VCaP (cell line): ENCODE data around the gene ADAM8.

ENCODE experiments used
- H3K27ac ChIP-seq: fragments of 450-650 bp; 2 replicates; pipeline ENCODE4 v1.5.1; 2017
- CTCF ChIP-seq: fragments of 450-650 bp; conservative IDR thresholded peaks from 2 replicates; pipeline ENCODE4 v1.5.1; 2017; ENCODE audit warnings: mild to moderate bottlenecking, moderate library complexity

Gene ADAM8

GRCh38 chr10:133264461-133264860, 12.2 kb downstream of the ADAM8 start:
- TF ChIP-seq CTCF = no peak
- H3K27ac ChIP-seq = no peak overlapping the region

- no peak overlapping the region for H3K27ac ChIP-seq
- no peak for TF ChIP-seq CTCF
Observed at GRCh38 chr10:133263674-133264073, 13.0 kb downstream of the ADAM8 start.

- H3K27ac ChIP-seq = no peak overlapping the region
- no peak for TF ChIP-seq CTCF
Observed at GRCh38 chr10:133262696-133263095, 14.0 kb downstream of the ADAM8 start.

- peak overlapping the region; percentile 81 for H3K27ac ChIP-seq
- TF ChIP-seq CTCF = no peak
Observed at GRCh38 chr10:133261726-133262325, 14.8 kb downstream of the ADAM8 start.

GRCh38 chr10:133260895-133261725, 15.6 kb downstream of the ADAM8 start:
- H3K27ac ChIP-seq = peak overlapping the region; percentile 81
- TF ChIP-seq CTCF = no peak

- no peak overlapping the region for H3K27ac ChIP-seq
Observed at GRCh38 chr10:133259602-133259989, 17.1 kb downstream of the ADAM8 start.

More at GRCh38 chr10:133259602-133259989, 17.1 kb downstream of the ADAM8 start:
- TF ChIP-seq CTCF = no peak
